ENCODE measurements around the gene CFAP53.
"Not testable (repeated sequence)": the region's sequence is repeated elsewhere in the genome, so short reads cannot be mapped to it uniquely, and the experiment has no call there.

CFAP53 gene

DNA sequence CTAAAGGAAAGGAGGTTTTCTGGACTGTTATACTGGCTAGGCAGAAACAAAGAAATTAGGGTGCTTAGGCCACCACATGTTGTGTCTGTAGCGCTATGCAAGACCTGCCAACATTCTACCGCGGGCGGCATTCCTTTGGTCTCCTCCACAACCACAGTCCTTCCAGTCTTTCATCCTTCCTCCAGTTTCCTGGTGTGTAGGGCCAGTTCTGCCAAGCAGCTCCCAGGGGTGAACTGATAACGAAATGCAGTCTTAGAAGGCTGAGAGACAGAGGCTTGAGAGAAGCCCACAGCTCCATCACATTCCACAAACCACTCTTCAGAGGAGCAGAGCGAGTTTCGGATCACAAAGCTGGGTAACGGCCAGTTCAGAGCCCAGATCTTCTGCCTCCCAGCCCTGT is 40.6 kb upstream of the CFAP53 start:
- Histone ChIP-seq H3K4me3 (ENCODE audit: low read length) (peak overlapping the region; percentile 58), H3K36me3 (ENCODE audit: control insufficient read depth, low read depth, low read length) (no peaks in the 10 kb centered on the region), H3K9me3 (ENCODE audit: control insufficient read depth, low read depth, low read length) (peaks cover 5% of the 10 kb centered on the region), H3K27ac (ENCODE audit: low read length) (no peak overlapping the region), H3K4me1 (ENCODE audit: control insufficient read depth, low read depth, low read length) (no peaks in the 10 kb centered on the region), H3K9ac (ENCODE audit: low read length) (no peak overlapping the region), H3K27me3 (ENCODE audit: control insufficient read depth, insufficient read depth, low read length) (peaks cover 13% of the 10 kb centered on the region)

- no peaks in the 10 kb centered on the region for H3K4me1 ChIP-seq (ENCODE audit: control insufficient read depth, low read depth, low read length)
- no peak overlapping the region for H3K9ac ChIP-seq (ENCODE audit: low read length)
- H3K4me3 ChIP-seq (ENCODE audit: low read length) = no peak overlapping the region
- no peak overlapping the region for H3K27ac ChIP-seq (ENCODE audit: low read length)
- no peaks in the 10 kb centered on the region for H3K36me3 ChIP-seq (ENCODE audit: control insufficient read depth, low read depth, low read length)
- H3K27me3 ChIP-seq (ENCODE audit: control insufficient read depth, insufficient read depth, low read length) = no peaks in the 10 kb centered on the region
- peaks cover 5% of the 10 kb centered on the region for H3K9me3 ChIP-seq (ENCODE audit: control insufficient read depth, low read depth, low read length)
Observed at GRCh38 chr18:50301074-50301473, 34.8 kb upstream of the CFAP53 start.

GRCh38 chr18:50299626-50300388 is 33.5 kb upstream of the CFAP53 start:
- Histone ChIP-seq H3K9me3 (ENCODE audit: control insufficient read depth, low read depth, low read length) (no peaks in the 10 kb centered on the region), H3K9ac (ENCODE audit: low read length) (no peak overlapping the region), H3K27ac (ENCODE audit: low read length) (no peak overlapping the region), H3K36me3 (ENCODE audit: control insufficient read depth, low read depth, low read length) (no peaks in the 10 kb centered on the region), H3K27me3 (ENCODE audit: control insufficient read depth, insufficient read depth, low read length) (no peaks in the 10 kb centered on the region), H3K4me3 (ENCODE audit: low read length) (no peak overlapping the region), H3K4me1 (ENCODE audit: control insufficient read depth, low read depth, low read length) (no peaks in the 10 kb centered on the region)

DNA sequence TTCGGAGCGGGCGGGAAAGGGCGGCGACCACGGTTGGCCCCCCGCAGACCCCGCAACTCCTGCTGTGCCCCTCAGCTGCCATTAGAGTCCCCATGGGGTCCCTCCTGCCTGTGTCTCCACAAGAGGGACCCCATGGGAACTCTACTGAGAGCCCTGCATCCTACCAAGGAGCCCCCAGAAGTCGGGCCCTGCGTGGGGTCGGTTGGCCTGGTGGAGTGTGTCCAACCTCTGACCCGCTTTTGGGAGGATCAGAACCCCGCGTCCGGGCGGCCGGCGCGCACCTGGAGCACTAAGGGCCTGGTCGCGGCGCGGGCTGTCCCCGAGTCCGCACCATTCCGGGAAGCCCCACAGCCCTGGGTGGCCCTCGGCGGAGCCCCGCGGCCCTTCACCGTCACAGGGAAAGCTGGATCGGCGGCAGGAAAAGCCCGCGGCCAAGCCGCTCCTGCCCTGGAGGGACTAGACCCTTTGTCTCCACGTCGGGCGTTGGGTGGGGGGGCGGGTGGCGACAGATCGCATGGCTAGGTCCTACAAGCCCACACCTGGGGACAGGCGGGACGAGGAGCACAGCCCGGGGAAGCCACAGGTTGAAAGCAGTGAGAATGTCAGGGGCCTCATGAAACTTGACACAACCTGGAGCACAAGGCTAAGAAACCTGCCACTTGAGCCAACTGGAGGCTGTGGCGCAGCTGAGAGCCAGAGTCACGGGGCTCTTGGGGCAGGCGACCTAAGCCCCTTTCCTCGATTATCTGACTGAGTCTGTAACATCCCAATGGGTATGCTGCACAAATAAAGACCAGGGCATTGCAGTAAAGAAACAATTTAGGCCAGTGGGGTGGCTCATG is 32.4 kb upstream of the CFAP53 start:
- no peaks in the 10 kb centered on the region for H3K36me3 ChIP-seq (ENCODE audit: control insufficient read depth, low read depth, low read length)
- H3K27me3 ChIP-seq (ENCODE audit: control insufficient read depth, insufficient read depth, low read length) = no peaks in the 10 kb centered on the region
- no peak overlapping the region for H3K4me3 ChIP-seq (ENCODE audit: low read length)
- H3K27ac ChIP-seq (ENCODE audit: low read length) = no peak overlapping the region
- H3K9me3 ChIP-seq (ENCODE audit: control insufficient read depth, low read depth, low read length) = no peaks in the 10 kb centered on the region
- no peak overlapping the region for H3K9ac ChIP-seq (ENCODE audit: low read length)
- H3K4me1 ChIP-seq (ENCODE audit: control insufficient read depth, low read depth, low read length) = no peaks in the 10 kb centered on the region

DNA sequence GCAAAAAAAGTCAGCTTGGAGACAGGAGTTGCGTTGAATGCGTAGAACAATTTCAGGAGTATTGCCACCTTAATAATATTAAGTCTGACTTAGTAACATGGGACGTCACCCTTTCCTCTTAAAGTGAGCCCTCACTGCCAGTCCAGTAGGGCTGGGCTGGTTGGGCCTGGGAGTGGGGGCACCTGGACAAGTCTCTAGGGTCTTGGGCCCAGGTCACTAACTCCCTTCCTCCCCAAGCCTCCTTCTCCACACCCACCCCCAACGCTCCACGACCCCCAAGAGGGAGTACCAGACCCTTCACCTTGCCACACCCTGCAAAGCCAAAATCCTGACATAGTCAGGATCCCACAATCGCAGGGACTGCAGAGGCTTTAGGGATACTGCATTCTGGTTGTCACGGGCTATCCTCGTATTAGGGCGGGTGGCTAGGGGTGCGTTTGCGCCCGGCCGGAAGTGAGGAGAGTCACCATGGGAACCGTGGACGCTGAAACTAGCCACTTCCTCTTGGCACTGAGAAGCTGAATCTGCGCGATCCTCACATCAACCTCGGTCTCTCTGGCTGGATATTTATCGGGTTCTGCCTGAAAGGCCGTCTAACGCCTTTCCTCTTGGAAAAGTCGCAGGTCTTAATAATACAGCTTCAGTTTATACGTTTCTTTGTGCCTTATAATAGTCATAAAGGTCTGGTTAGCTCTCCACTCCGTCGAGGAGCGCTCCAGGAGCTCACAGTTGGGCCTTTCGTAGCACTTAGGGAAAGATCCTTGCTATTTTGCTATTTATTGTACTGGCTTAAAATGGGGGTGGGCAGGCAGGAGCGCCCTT is 31.5 kb upstream of the CFAP53 start:
- H3K9ac ChIP-seq (ENCODE audit: low read length) = no peak overlapping the region

DNA sequence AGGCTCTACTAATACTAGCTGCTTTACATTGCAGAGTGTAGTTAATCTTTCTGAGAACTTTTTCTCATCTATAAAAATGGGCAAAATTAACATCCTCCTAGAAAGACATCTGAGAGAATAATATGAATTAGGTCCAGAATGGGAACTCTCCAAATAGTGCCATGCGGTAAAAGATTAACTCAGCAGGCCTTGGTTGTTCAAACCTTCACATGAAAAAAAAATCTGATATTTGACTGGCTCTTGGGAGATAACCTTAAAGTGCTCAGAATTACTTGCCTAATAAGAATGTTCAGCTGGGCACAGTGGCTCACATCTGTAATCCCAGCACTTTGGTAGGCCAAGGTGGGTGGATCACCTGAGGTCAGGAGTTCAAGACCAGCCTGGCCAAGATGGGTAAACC is 26.7 kb upstream of the CFAP53 start:
- Histone ChIP-seq H3K4me3 (ENCODE audit: low read length) (no peak overlapping the region), H3K27ac (ENCODE audit: low read length) (no peak overlapping the region), H3K36me3 (ENCODE audit: control insufficient read depth, low read depth, low read length) (no peaks in the 10 kb centered on the region), H3K4me1 (ENCODE audit: control insufficient read depth, low read depth, low read length) (no peaks in the 10 kb centered on the region), H3K9ac (ENCODE audit: low read length) (no peak overlapping the region), H3K9me3 (ENCODE audit: control insufficient read depth, low read depth, low read length) (no peaks in the 10 kb centered on the region), H3K27me3 (ENCODE audit: control insufficient read depth, insufficient read depth, low read length) (no peaks in the 10 kb centered on the region)

More for the DNA sequence above, 31.5 kb upstream of the CFAP53 start:
- Histone ChIP-seq H3K36me3 (ENCODE audit: control insufficient read depth, low read depth, low read length) (no peaks in the 10 kb centered on the region), H3K27ac (ENCODE audit: low read length) (no peak overlapping the region), H3K27me3 (ENCODE audit: control insufficient read depth, insufficient read depth, low read length) (no peaks in the 10 kb centered on the region), H3K9me3 (ENCODE audit: control insufficient read depth, low read depth, low read length) (no peaks in the 10 kb centered on the region), H3K4me1 (ENCODE audit: control insufficient read depth, low read depth, low read length) (no peaks in the 10 kb centered on the region), H3K4me3 (ENCODE audit: low read length) (peak overlapping the region; percentile 7)

GRCh38 chr18:50289108-50289443 is 22.8 kb upstream of the CFAP53 start:
- Histone ChIP-seq H3K27me3 (ENCODE audit: control insufficient read depth, insufficient read depth, low read length) (no peaks in the 10 kb centered on the region), H3K9me3 (ENCODE audit: control insufficient read depth, low read depth, low read length) (no peaks in the 10 kb centered on the region), H3K9ac (ENCODE audit: low read length) (no peak overlapping the region), H3K27ac (ENCODE audit: low read length) (no peak overlapping the region), H3K36me3 (ENCODE audit: control insufficient read depth, low read depth, low read length) (peaks cover 10% of the 10 kb centered on the region), H3K4me1 (ENCODE audit: control insufficient read depth, low read depth, low read length) (no peaks in the 10 kb centered on the region), H3K4me3 (ENCODE audit: low read length) (no peak overlapping the region)

GRCh38 chr18:50288348-50289107 is 22.2 kb upstream of the CFAP53 start:
- not testable (repeated sequence) for H3K4me1 ChIP-seq (ENCODE audit: control insufficient read depth, low read depth, low read length); H3K27me3 ChIP-seq (ENCODE audit: control insufficient read depth, insufficient read depth, low read length); H3K9ac ChIP-seq (ENCODE audit: low read length); H3K27ac ChIP-seq (ENCODE audit: low read length); H3K9me3 ChIP-seq (ENCODE audit: control insufficient read depth, low read depth, low read length)
- peak overlapping the region; percentile 95 for H3K4me3 ChIP-seq (ENCODE audit: low read length)
- peaks cover 15% of the 10 kb centered on the region for H3K36me3 ChIP-seq (ENCODE audit: control insufficient read depth, low read depth, low read length)

- Histone ChIP-seq H3K36me3 (ENCODE audit: control insufficient read depth, low read depth, low read length) (peaks cover 23% of the 10 kb centered on the region), H3K4me1 (ENCODE audit: control insufficient read depth, low read depth, low read length) (no peaks in the 10 kb centered on the region), H3K27ac (ENCODE audit: low read length) (no peak within 1 kb of the TSS), H3K9me3 (ENCODE audit: control insufficient read depth, low read depth, low read length) (no peaks in the 10 kb centered on the region), H3K4me3 (ENCODE audit: low read length) (peak within 1 kb of the TSS; percentile 95), H3K9ac (ENCODE audit: low read length) (peak within 1 kb of the TSS; percentile 72), H3K27me3 (ENCODE audit: control insufficient read depth, insufficient read depth, low read length) (no peaks in the 10 kb centered on the region)
Observed at GRCh38 chr18:50287441-50288347, 21.4 kb upstream of the CFAP53 start, which contains the start of gene CXXC1. TSS of gene CXXC1 (minus strand) at chr18:50287692. CDS start at chr18:50287589, 103 bp downstream.

GRCh38 chr18:50287028-50287440 is 20.7 kb upstream of the CFAP53 start:
- Histone ChIP-seq H3K4me1 (ENCODE audit: control insufficient read depth, low read depth, low read length) (no peaks in the 10 kb centered on the region), H3K9ac (ENCODE audit: low read length) (peak overlapping the region; percentile 72), H3K27me3 (ENCODE audit: control insufficient read depth, insufficient read depth, low read length) (no peaks in the 10 kb centered on the region), H3K36me3 (ENCODE audit: control insufficient read depth, low read depth, low read length) (peaks cover 23% of the 10 kb centered on the region), H3K27ac (ENCODE audit: low read length) (no peak overlapping the region), H3K9me3 (ENCODE audit: control insufficient read depth, low read depth, low read length) (no peaks in the 10 kb centered on the region), H3K4me3 (ENCODE audit: low read length) (peak overlapping the region; percentile 95)

Data from iPS-18a (cell line).